GM13977 (cell line): ENCODE data around the gene TMEM52.

Experiments used
- DNase-seq: peaks from one replicate; pipeline ENCODE4 v3.0.0; 2012; ENCODE audit warnings: low spot score
- CTCF ChIP-seq: IDR thresholded peaks from 2 replicates; pipeline ENCODE4 v1.5.1; 2012; ENCODE audit warnings: mild to moderate bottlenecking, control low read depth; ENCODE audit not compliant: insufficient read depth; ENCODE audit errors: extremely low read depth, missing control alignments
- in situ Hi-C: fragments of 300-500 bp; cut with MboI; formaldehyde crosslinking; loops from one replicate; pipeline ENCODE4 v1.12.0; 2022; ENCODE audit warnings: low sequenced_read_pairs, low pct_unique_long_range_greater_than_20kb, mixed read lengths, inconsistent platforms; ENCODE audit not compliant: unreplicated experiment

The TMEM52 gene

DNA sequence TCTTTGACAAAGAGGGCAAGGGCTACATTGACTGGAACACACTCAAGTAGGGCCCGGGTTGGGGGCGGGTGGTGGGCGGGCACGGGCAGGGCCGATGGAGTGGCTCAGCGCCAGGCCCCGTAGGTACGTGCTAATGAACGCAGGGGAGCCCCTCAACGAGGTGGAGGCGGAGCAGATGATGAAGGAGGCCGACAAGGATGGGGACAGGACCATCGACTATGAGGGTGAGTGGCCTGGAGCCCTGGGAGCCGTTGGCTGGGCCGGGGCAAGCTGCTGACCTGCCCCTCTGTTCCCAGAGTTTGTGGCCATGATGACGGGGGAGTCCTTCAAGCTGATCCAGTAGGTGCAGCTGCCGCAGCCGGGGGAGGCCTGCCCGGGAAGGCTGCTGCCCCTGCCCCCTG is 2.2 kb downstream of the TMEM52 start:
- in situ Hi-C loops: no loop called here
- no peak for TF ChIP-seq CTCF

GRCh38 chr1:1915911-1916840 is 2.9 kb downstream of the TMEM52 start:
- in situ Hi-C loops: no loop called here

More for the DNA sequence above, 2.2 kb downstream of the TMEM52 start:
- no peak for DNase-seq

DNA sequence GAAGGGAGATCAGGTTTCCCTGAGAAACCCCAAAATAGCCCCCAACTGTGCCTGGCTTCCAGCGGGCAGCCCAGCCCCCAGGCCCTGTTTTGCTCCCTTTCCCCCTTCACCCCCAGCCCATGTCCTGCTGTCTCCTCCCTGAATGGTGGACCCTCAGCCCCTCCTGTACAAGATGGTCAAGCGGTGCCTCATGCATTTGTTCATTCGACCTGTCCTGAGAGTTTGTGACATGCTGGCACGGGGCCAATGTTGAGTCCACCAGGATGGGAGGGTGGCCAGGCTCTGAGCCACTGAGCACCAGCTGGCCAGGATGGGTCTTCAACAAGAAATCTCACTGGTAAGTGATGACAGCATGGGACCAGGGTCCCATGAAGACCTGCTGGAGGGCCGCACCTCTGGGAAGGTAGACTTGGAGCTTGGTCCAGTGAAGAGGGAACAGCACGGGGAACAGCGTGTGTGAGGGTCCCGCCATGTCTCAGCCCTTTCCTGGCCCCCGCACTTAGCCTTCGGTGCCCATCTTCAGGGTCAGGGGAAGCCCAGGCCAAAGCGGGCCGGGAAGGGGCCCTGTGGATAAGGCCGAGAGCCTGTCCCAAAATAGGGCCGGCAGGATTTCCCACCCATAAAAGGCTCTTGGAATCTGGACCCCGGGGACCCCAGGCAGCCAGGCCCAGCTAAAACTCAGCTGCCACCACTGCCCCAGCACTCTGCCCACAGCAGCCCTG is 3.9 kb downstream of the TMEM52 start, which contains the start of gene CALML6:
Gene CALML6, plus strand, starts transcription at position 290 of the 722 bp plus-strand sequence. Its CDS starts 21 bp downstream, at position 311.
- in situ Hi-C loops: no loop called here
- no peak for TF ChIP-seq CTCF
- no peak for DNase-seq

More at GRCh38 chr1:1915911-1916840, 2.9 kb downstream of the TMEM52 start:
- no peak for TF ChIP-seq CTCF
- DNase-seq: no peak

DNA sequence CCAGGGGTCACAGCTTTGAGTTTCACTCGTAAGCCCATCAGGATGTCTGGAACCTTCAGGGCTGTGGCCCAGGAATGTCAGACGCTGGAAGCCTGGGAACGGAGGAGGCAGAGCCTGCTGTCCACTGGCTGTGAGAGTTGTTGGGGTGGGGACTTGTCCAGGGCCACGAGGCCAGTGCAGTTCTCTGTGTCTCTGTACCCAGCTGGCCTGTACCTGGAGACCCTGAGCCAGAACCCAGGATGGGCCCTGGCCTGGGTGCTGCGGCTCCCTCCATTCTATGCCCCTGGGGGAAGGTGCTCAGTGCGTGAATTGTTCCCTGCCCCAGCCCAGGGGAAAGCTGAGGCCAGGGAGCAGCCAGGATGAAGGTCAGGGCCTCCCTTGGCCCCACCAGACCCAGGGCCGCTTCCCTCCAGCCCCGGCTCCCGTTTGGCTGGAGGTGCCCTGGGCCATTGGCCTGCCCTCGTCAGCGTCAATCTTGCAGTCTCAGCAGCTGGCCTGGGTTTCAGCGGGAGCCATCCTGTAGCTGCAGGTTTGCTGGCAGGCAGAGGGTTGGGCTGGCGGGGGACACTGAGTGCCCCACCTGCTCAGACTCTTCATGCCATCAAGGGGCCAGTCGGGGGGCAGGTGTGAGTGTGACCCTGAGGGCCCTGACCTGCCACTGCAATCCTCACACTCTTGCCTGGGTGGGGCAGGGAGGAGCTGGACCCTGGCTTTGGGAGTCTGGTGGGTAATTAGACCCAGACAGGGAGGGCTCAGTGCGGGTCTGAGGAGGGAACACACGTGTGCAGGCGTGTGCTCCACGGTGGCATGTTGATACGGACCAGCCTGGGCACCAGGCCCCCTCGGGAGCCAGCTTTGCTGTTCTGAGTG is 4.7 kb downstream of the TMEM52 start:
- no peak for TF ChIP-seq CTCF
- no peak for DNase-seq
- in situ Hi-C loops: no loop called here

DNA sequence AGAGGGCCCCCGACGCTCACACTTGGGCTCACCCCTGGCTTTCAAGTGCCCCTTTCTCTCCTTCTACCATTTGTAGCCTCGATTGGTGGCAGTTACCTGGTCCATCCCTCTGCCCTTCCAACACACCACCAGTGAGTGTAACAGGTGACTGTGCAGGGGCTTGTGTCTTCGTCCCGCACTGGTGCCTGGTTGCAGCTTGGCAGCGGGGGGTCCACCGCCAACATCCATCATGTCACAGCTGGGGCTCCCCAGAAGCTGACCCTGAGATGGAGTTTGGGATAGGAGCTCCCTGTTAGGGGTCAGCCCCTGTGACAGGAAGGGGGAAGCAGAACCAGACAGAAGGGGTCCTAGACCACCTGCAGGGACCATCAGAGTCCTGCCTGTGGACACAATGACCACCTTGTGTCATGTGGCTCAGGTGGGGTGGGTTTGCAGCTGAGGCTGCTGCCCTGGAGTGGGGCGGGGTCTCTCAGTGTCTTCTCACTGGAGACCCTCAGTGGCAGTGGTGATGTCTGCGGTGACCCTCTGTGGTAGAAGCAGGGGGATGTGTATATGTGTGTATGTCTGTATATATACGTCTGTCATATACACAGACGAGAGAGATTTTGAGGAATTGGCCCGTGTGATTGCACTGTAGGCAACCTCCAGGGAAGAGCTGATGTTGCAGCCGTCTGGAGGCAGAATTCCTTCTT is 7.6 kb downstream of the TMEM52 start:
- no peak for TF ChIP-seq CTCF
- in situ Hi-C loops: no loop called here
- DNase-seq: no peak
